Mesendoderm (in vitro differentiated cells): ENCODE measurements around the gene COL3A1.

ENCODE experiments used
- DNase-seq: peaks from one replicate; pipeline ENCODE4 v3.0.0; 2013
- H2AK5ac ChIP-seq: 2 replicates; pipeline ENCODE4 v1.6.1; 2013; ENCODE audit warnings: low read length, inconsistent platforms
- H2BK120ac ChIP-seq: 2 replicates; pipeline ENCODE4 v1.6.1; 2013; ENCODE audit warnings: low read depth, mild to moderate bottlenecking, low read length, moderate library complexity, mixed read lengths
- H2BK15ac ChIP-seq: replicated peaks from 2 replicates; pipeline ENCODE4 v1.6.1; 2013; ENCODE audit warnings: low read depth, mild to moderate bottlenecking, moderate library complexity
- H2BK5ac ChIP-seq: 2 replicates; pipeline ENCODE4 v1.6.1; 2013; ENCODE audit warnings: low read length, inconsistent platforms
- H3K18ac ChIP-seq: 2 replicates; pipeline ENCODE4 v1.6.1; 2013; ENCODE audit warnings: mild to moderate bottlenecking, low read length, mixed read lengths
- H3K23ac ChIP-seq: one replicate; pipeline ENCODE4 v1.6.1; 2013; ENCODE audit warnings: low read length
- H3K27ac ChIP-seq: 2 replicates; pipeline ENCODE4 v1.5.1; 2013; ENCODE audit warnings: low read depth, mild to moderate bottlenecking, inconsistent platforms, low read length, moderate library complexity
- H3K27me3 ChIP-seq: 2 replicates; pipeline ENCODE4 v1.6.1; 2013; ENCODE audit warnings: low read length, control low read depth, mild to moderate bottlenecking, inconsistent platforms; ENCODE audit not compliant: insufficient read depth, poor library complexity
- H3K36me3 ChIP-seq: 2 replicates; pipeline ENCODE4 v1.6.1; 2013; ENCODE audit warnings: low read length, inconsistent platforms; ENCODE audit not compliant: control insufficient read depth, insufficient read depth
- H3K4ac ChIP-seq: one replicate; pipeline ENCODE4 v1.6.1; 2013; ENCODE audit warnings: low read depth, mild to moderate bottlenecking, low read length, moderate library complexity
- H3K4me1 ChIP-seq: 2 replicates; pipeline ENCODE4 v1.6.1; 2013; ENCODE audit warnings: low read depth, low read length, inconsistent platforms; ENCODE audit not compliant: control insufficient read depth
- H3K4me2 ChIP-seq: 2 replicates; pipeline ENCODE4 v1.6.1; 2013; ENCODE audit warnings: low read length
- H3K4me3 ChIP-seq: 2 replicates; pipeline ENCODE4 v1.5.1; 2013; ENCODE audit warnings: mild to moderate bottlenecking, low read length
- H3K56ac ChIP-seq: one replicate; pipeline ENCODE4 v1.6.1; 2013; ENCODE audit warnings: low read length
- H3K79me1 ChIP-seq: 2 replicates; pipeline ENCODE4 v1.6.1; 2013; ENCODE audit warnings: low read length, inconsistent platforms
- H3K79me2 ChIP-seq: 2 replicates; pipeline ENCODE4 v1.6.1; 2013; ENCODE audit warnings: mild to moderate bottlenecking, low read length; ENCODE audit not compliant: control insufficient read depth, insufficient read depth
- H3K9ac ChIP-seq: 2 replicates; pipeline ENCODE4 v1.6.1; 2013; ENCODE audit warnings: low read length, inconsistent platforms
- H4K5ac ChIP-seq: one replicate; pipeline ENCODE4 v1.6.1; 2013; ENCODE audit warnings: low read length
- H4K8ac ChIP-seq: one replicate; pipeline ENCODE4 v1.6.1; 2013; ENCODE audit warnings: low read depth, mild to moderate bottlenecking, control low read depth, low read length, moderate library complexity
- WGBS: extraction: QIAGEN DNeasy Blood & Tissue Kit; methylation state at CpG from one replicate; pipeline ENCODE4 v1.1.7; 2013; ENCODE audit warnings: low lambda C conversion rate, missing lambda C conversion rate; ENCODE audit not compliant: insufficient coverage; ENCODE audit errors: extremely low coverage; 5-methylcytosine and 5-hydroxymethylcytosine counted together

COL3A1 gene

GRCh38 chr2:188944442-188944841, 29.7 kb upstream of the COL3A1 start:
- Histone ChIP-seq H3K27ac (no peak overlapping the region), H2BK5ac (no peak overlapping the region), H3K4me3 (no peak overlapping the region), H3K36me3 (no peaks in the 10 kb centered on the region), H3K79me1 (no peaks in the 10 kb centered on the region), H3K18ac (no peak overlapping the region), H2BK15ac (no peak overlapping the region), H3K23ac (no peak overlapping the region), H2AK5ac (no peak overlapping the region), H3K4me2 (no peak overlapping the region), H4K5ac (no peak overlapping the region), H4K8ac (no peak overlapping the region), H3K4me1 (no peaks in the 10 kb centered on the region), H3K4ac (no peak overlapping the region), H2BK120ac (no peak overlapping the region), H3K9ac (no peak overlapping the region), H3K27me3 (no peaks in the 10 kb centered on the region), H3K79me2 (no peaks in the 10 kb centered on the region), H3K56ac (no peak overlapping the region)
- no peak for DNase-seq
- WGBS, result no CpG with 5 or more reads among the region's 21 CpGs

GRCh38 chr2:188949046-188949818, 24.9 kb upstream of the COL3A1 start:
- no peaks in the 10 kb centered on the region for H3K79me1 ChIP-seq

GRCh38 chr2:188952901-188953300, 21.3 kb upstream of the COL3A1 start:
- no peak overlapping the region for H3K9ac ChIP-seq
- no peak overlapping the region for H2AK5ac ChIP-seq
- no peak overlapping the region for H2BK5ac ChIP-seq
- H3K27ac ChIP-seq, result no peak overlapping the region
- H3K36me3 ChIP-seq, result no peaks in the 10 kb centered on the region
- no peak overlapping the region for H3K4me2 ChIP-seq
- no peak overlapping the region for H4K8ac ChIP-seq
- no peaks in the 10 kb centered on the region for H3K79me1 ChIP-seq
- no peak overlapping the region for H3K4ac ChIP-seq
- no peaks in the 10 kb centered on the region for H3K27me3 ChIP-seq
- no peak overlapping the region for H3K23ac ChIP-seq
- H3K4me3 ChIP-seq, result no peak overlapping the region
- DNase-seq, result no peak
- H3K79me2 ChIP-seq, result no peaks in the 10 kb centered on the region
- no peaks in the 10 kb centered on the region for H3K4me1 ChIP-seq
- H2BK15ac ChIP-seq, result no peak overlapping the region
- H3K18ac ChIP-seq, result no peak overlapping the region
- H3K56ac ChIP-seq, result no peak overlapping the region
- no peak overlapping the region for H2BK120ac ChIP-seq
- no peak overlapping the region for H4K5ac ChIP-seq

More at GRCh38 chr2:188949046-188949818, 24.9 kb upstream of the COL3A1 start:
- Histone ChIP-seq H4K8ac (no peak overlapping the region), H3K27ac (no peak overlapping the region), H3K23ac (no peak overlapping the region), H3K79me2 (no peaks in the 10 kb centered on the region), H3K4me2 (no peak overlapping the region), H3K27me3 (no peaks in the 10 kb centered on the region), H3K9ac (no peak overlapping the region), H3K56ac (no peak overlapping the region), H3K4me3 (no peak overlapping the region), H3K18ac (no peak overlapping the region), H4K5ac (no peak overlapping the region), H3K4me1 (no peaks in the 10 kb centered on the region), H2BK120ac (no peak overlapping the region), H2AK5ac (no peak overlapping the region), H3K4ac (no peak overlapping the region), H2BK5ac (no peak overlapping the region), H3K36me3 (no peaks in the 10 kb centered on the region), H2BK15ac (no peak overlapping the region)
- no peak for DNase-seq
- no CpG with 5 or more reads among the region's 25 CpGs for WGBS

GRCh38 chr2:188956290-188956689, 17.9 kb upstream of the COL3A1 start:
- DNase-seq, result no peak
- no peak overlapping the region for H3K23ac ChIP-seq
- no peaks in the 10 kb centered on the region for H3K4me1 ChIP-seq
- H3K79me2 ChIP-seq, result no peaks in the 10 kb centered on the region
- H3K4me2 ChIP-seq, result no peak overlapping the region
- H2BK5ac ChIP-seq, result no peak overlapping the region
- H3K4me3 ChIP-seq, result no peak overlapping the region
- no peak overlapping the region for H3K4ac ChIP-seq
- no peak overlapping the region for H2BK15ac ChIP-seq
- no peak overlapping the region for H3K56ac ChIP-seq
- no peak overlapping the region for H4K8ac ChIP-seq
- no peaks in the 10 kb centered on the region for H3K36me3 ChIP-seq
- 100% methylated on average over 1 of the region's 2 CpGs for WGBS
- no peak overlapping the region for H3K9ac ChIP-seq
- no peaks in the 10 kb centered on the region for H3K27me3 ChIP-seq
- H3K79me1 ChIP-seq, result no peaks in the 10 kb centered on the region
- no peak overlapping the region for H3K27ac ChIP-seq
- no peak overlapping the region for H2BK120ac ChIP-seq
- H4K5ac ChIP-seq, result no peak overlapping the region
- no peak overlapping the region for H2AK5ac ChIP-seq
- no peak overlapping the region for H3K18ac ChIP-seq

GRCh38 chr2:188956961-188957360, 17.2 kb upstream of the COL3A1 start:
- H3K4me2 ChIP-seq, result no peak overlapping the region
- no peak overlapping the region for H3K18ac ChIP-seq
- 100% methylated on average over 1 of the region's 5 CpGs for WGBS
- no peak overlapping the region for H3K4ac ChIP-seq
- H3K27ac ChIP-seq, result no peak overlapping the region
- no peak overlapping the region for H3K4me3 ChIP-seq
- H3K36me3 ChIP-seq, result no peaks in the 10 kb centered on the region
- DNase-seq, result no peak
- no peak overlapping the region for H3K56ac ChIP-seq
- H3K9ac ChIP-seq, result no peak overlapping the region
- H2AK5ac ChIP-seq, result no peak overlapping the region
- H3K79me1 ChIP-seq, result no peaks in the 10 kb centered on the region
- H3K4me1 ChIP-seq, result no peaks in the 10 kb centered on the region
- no peak overlapping the region for H4K5ac ChIP-seq
- H3K79me2 ChIP-seq, result no peaks in the 10 kb centered on the region
- H2BK5ac ChIP-seq, result no peak overlapping the region
- no peaks in the 10 kb centered on the region for H3K27me3 ChIP-seq
- H4K8ac ChIP-seq, result no peak overlapping the region
- no peak overlapping the region for H2BK15ac ChIP-seq
- no peak overlapping the region for H2BK120ac ChIP-seq
- no peak overlapping the region for H3K23ac ChIP-seq

- Histone ChIP-seq H3K9ac (no peak overlapping the region), H3K79me1 (no peaks in the 10 kb centered on the region), H3K27me3 (no peaks in the 10 kb centered on the region), H3K4ac (no peak overlapping the region), H2BK120ac (no peak overlapping the region), H3K18ac (no peak overlapping the region), H3K56ac (no peak overlapping the region), H3K36me3 (no peaks in the 10 kb centered on the region), H4K8ac (no peak overlapping the region), H2BK15ac (no peak overlapping the region), H3K79me2 (no peaks in the 10 kb centered on the region), H3K4me3 (no peak overlapping the region), H2BK5ac (no peak overlapping the region), H3K4me1 (no peaks in the 10 kb centered on the region), H4K5ac (no peak overlapping the region), H3K4me2 (no peak overlapping the region), H3K27ac (no peak overlapping the region), H2AK5ac (no peak overlapping the region), H3K23ac (no peak overlapping the region)
- DNase-seq, result no peak
- no CpG with 5 or more reads among the region's 1 CpG for WGBS
Observed at GRCh38 chr2:188957646-188958045, 16.5 kb upstream of the COL3A1 start.
